H1 (cell line): ENCODE measurements around the gene PPP1R9A. TPM values are rescaled to one million over a fixed set of nuclear protein-coding genes. Genes with fewer than 3 reads are reported as not detected.
A peak's percentile ranks its signal among the peaks of the same experiment; 100 is the strongest.

Source experiments
- CTCF ChIA-PET: fragments of 300-600 bp; sonication (Branson Sonifier 250); formaldehyde crosslinking; loops from one replicate; lab custom pipeline; 2021; ENCODE audit not compliant: partially characterized antibody; lab: Charles Lee
- POLR2A ChIA-PET: fragments of 300-600 bp; sonication (Branson Sonifier 250); formaldehyde crosslinking; loops from one replicate; lab custom pipeline; 2021; ENCODE audit warnings: inconsistent platforms; ENCODE audit not compliant: partially characterized antibody; lab: Charles Lee
- DNase-seq, 2 experiments: peaks; one replicate each; pipeline versions ENCODE4 v3.0.0 to v3.0.0-alpha.2; 2010 to 2022; ENCODE audit warnings: low spot score in 2 of 2, low read depth in 1 of 2, mixed read lengths in 1 of 2
- FAIRE-seq: peaks from 2 replicates; lab custom pipeline; 2011; peaks lifted over from hg19 to GRCh38; lab: Jason Lieb, UNC
- H2AFZ ChIP-seq: 2 replicates; pipeline ENCODE4 v1.8.1; 2012; ENCODE audit warnings: low read length, inconsistent platforms
- H2AK5ac ChIP-seq: 2 replicates; pipeline ENCODE4 v1.6.1; 2013; ENCODE audit warnings: low read depth, low read length
- H2BK120ac ChIP-seq: replicated peaks from 2 replicates; pipeline ENCODE3; 2013; ENCODE audit warnings: low read depth, low read length, inconsistent platforms
- H2BK12ac ChIP-seq: 2 replicates; pipeline ENCODE4 v1.6.1; 2013; ENCODE audit warnings: low read depth, low read length
- H2BK15ac ChIP-seq: 2 replicates; pipeline ENCODE4 v1.6.1; 2013; ENCODE audit warnings: low read length
- H2BK20ac ChIP-seq: 2 replicates; pipeline ENCODE4 v1.6.1; 2013; ENCODE audit warnings: low read length
- H2BK5ac ChIP-seq: 2 replicates; pipeline ENCODE4 v1.6.1; 2013; ENCODE audit warnings: low read depth, low read length
- H3K14ac ChIP-seq: 2 replicates; pipeline ENCODE4 v1.6.1; 2013; ENCODE audit warnings: inconsistent platforms; ENCODE audit not compliant: insufficient read length
- H3K18ac ChIP-seq: 2 replicates; pipeline ENCODE4 v1.6.1; 2013; ENCODE audit warnings: low read length; ENCODE audit errors: extremely low read depth
- H3K23ac ChIP-seq: 2 replicates; pipeline ENCODE4 v1.6.1; 2013; ENCODE audit warnings: inconsistent platforms; ENCODE audit not compliant: insufficient read length
- H3K23me2 ChIP-seq: 2 replicates; pipeline ENCODE4 v1.6.1; 2013; ENCODE audit warnings: low read depth, low read length
- H3K27ac ChIP-seq: 2 replicates; pipeline ENCODE4 v1.6.1; 2011; ENCODE audit warnings: low read depth, low read length, inconsistent platforms
- H3K27me3 ChIP-seq, 4 experiments: replicated peaks in 1 of 4; 1 replicate in 1 of 4; 2 replicates in 3 of 4; pipeline versions ENCODE4 v1.6.1 to v1.8.1; 2011 to 2013; ENCODE audit warnings: low read length in 3 of 4, mild to moderate bottlenecking in 3 of 4, inconsistent platforms in 2 of 4, mixed read lengths in 2 of 4, moderate library complexity in 1 of 4; ENCODE audit not compliant: control insufficient read depth in 3 of 4, insufficient read depth in 3 of 4; ENCODE audit errors: extremely low read depth in 1 of 4
- H3K36me3 ChIP-seq, 4 experiments: 2 replicates each; pipeline versions ENCODE4 v1.6.1 to v1.8.1; 2011 to 2013; ENCODE audit warnings: mild to moderate bottlenecking in 4 of 4, low read length in 3 of 4, moderate library complexity in 2 of 4, control low read depth in 1 of 4, inconsistent platforms in 1 of 4; ENCODE audit not compliant: insufficient read depth in 4 of 4, control insufficient read depth in 2 of 4
- H3K4ac ChIP-seq: replicated peaks from 2 replicates; pipeline ENCODE3; 2013; ENCODE audit warnings: low read length, low read depth, mixed read lengths, inconsistent platforms; ENCODE audit not compliant: insufficient read length
- H3K4me1 ChIP-seq, 4 experiments: replicated peaks in 1 of 4; 1 replicate in 1 of 4; 2 replicates in 3 of 4; pipeline versions ENCODE4 v1.6.1 to v1.8.1; 2011 to 2013; ENCODE audit warnings: low read length in 3 of 4, inconsistent platforms in 2 of 4, mixed read lengths in 1 of 4; ENCODE audit not compliant: insufficient read depth in 4 of 4, control insufficient read depth in 3 of 4
- H3K4me2 ChIP-seq, 2 experiments: 2 replicates each; pipeline versions ENCODE4 v1.6.1 to v1.8.1; 2011 to 2013; ENCODE audit warnings: low read depth in 2 of 2, low read length in 2 of 2, control low read depth in 1 of 2, inconsistent platforms in 1 of 2, mild to moderate bottlenecking in 1 of 2; ENCODE audit not compliant: insufficient read depth in 1 of 2
- H3K4me3 ChIP-seq, 4 experiments: fragments of 200-600, 300-600 bp in 1 of 4; sonication (generic), shearing (Covaris generic), sonication (Bioruptor Twin) in 1 of 4; 2 replicates each; pipeline versions ENCODE4 v1.5.1 to v1.8.1; 2011 to 2016; ENCODE audit warnings: low read length in 4 of 4, low read depth in 3 of 4, control low read depth in 2 of 4, inconsistent platforms in 2 of 4, mild to moderate bottlenecking in 2 of 4, mixed read lengths in 1 of 4, moderate library complexity in 1 of 4; ENCODE audit not compliant: insufficient read depth in 2 of 4; ENCODE audit errors: extremely low read depth in 1 of 4
- H3K56ac ChIP-seq: replicated peaks from 2 replicates; pipeline ENCODE3; 2013; ENCODE audit warnings: low read depth, mild to moderate bottlenecking, mixed read lengths, low read length, inconsistent platforms; ENCODE audit not compliant: insufficient read length
- H3K79me1 ChIP-seq: 2 replicates; pipeline ENCODE4 v1.6.1; 2013; ENCODE audit warnings: low read depth, low read length, control low read depth
- H3K79me2 ChIP-seq, 2 experiments: 2 replicates each; pipeline versions ENCODE4 v1.6.1 to v1.8.1; 2012 to 2013; ENCODE audit warnings: low read length in 2 of 2, mild to moderate bottlenecking in 2 of 2, inconsistent platforms in 1 of 2; ENCODE audit not compliant: insufficient read depth in 2 of 2, control insufficient read depth in 1 of 2
- H3K9ac ChIP-seq, 4 experiments: replicated peaks in 1 of 4; 1 replicate in 1 of 4; 2 replicates in 3 of 4; pipeline versions ENCODE4 v1.6.1 to v1.8.1; 2011 to 2013; ENCODE audit warnings: low read depth in 3 of 4, low read length in 3 of 4, control low read depth in 2 of 4, mild to moderate bottlenecking in 2 of 4, moderate library complexity in 2 of 4, inconsistent platforms in 1 of 4; ENCODE audit errors: extremely low read depth in 1 of 4
- H3K9me3 ChIP-seq, 2 experiments: 2 replicates each; pipeline versions ENCODE4 v1.6.1 to v1.8.1; 2012 to 2013; ENCODE audit warnings: mild to moderate bottlenecking in 2 of 2, moderate library complexity in 2 of 2, control low read depth in 1 of 2, inconsistent platforms in 1 of 2, low read depth in 1 of 2, low read length in 1 of 2, mixed read lengths in 1 of 2; ENCODE audit not compliant: insufficient read depth in 2 of 2
- H4K20me1 ChIP-seq, 2 experiments: replicated peaks in 1 of 2; 2 replicates each; pipeline versions ENCODE3 to v1.8.1; 2011 to 2013; ENCODE audit warnings: inconsistent platforms in 2 of 2, low read length in 2 of 2, mild to moderate bottlenecking in 1 of 2; ENCODE audit not compliant: insufficient read depth in 2 of 2, control insufficient read depth in 1 of 2
- H4K5ac ChIP-seq: 2 replicates; pipeline ENCODE4 v1.6.1; 2013; ENCODE audit warnings: low read length, low read depth, mixed read lengths, inconsistent platforms; ENCODE audit not compliant: insufficient read length
- H4K8ac ChIP-seq: 2 replicates; pipeline ENCODE4 v1.8.0; 2013; ENCODE audit warnings: mild to moderate bottlenecking, moderate library complexity, low read length, inconsistent platforms; ENCODE audit not compliant: insufficient read depth; ENCODE audit errors: extremely low read depth
- H4K91ac ChIP-seq: replicated peaks from 2 replicates; pipeline ENCODE3; 2013; ENCODE audit warnings: low read length, mixed read lengths, inconsistent platforms; ENCODE audit not compliant: insufficient read length
- ASH2L ChIP-seq: fragments of 200-600, 300-600 bp; sonication (generic); IDR thresholded peaks from one replicate; pipeline ENCODE4 v1.7.1; 2017; ENCODE audit warnings: low read length
- CBX5 ChIP-seq: fragments of 300-800, 300-1000 bp; sonication (generic); IDR thresholded peaks from 2 replicates; pipeline ENCODE4 v1.7.1; 2016; ENCODE audit warnings: antibody characterized with exemption, low read length, low read depth
- CBX8 ChIP-seq: fragments of 300-800, 300-1000 bp; sonication (generic); IDR thresholded peaks from 2 replicates; pipeline ENCODE4 v1.7.1; 2016; ENCODE audit warnings: low read depth, low read length, borderline replicate concordance
- CHD1 ChIP-seq: IDR thresholded peaks from 2 replicates; pipeline ENCODE4 v1.6.1; 2012; ENCODE audit warnings: low read depth, low read length, improper control_type of control experiment
- CHD2 ChIP-seq: IDR thresholded peaks from 2 replicates; pipeline ENCODE4 v1.6.1; 2012; ENCODE audit warnings: low read length, improper control_type of control experiment
- CREB1 ChIP-seq: IDR thresholded peaks from 2 replicates; pipeline ENCODE4 v1.6.1; 2012; ENCODE audit warnings: inconsistent platforms
- FOSL1 ChIP-seq: IDR thresholded peaks from 2 replicates; pipeline ENCODE4 v1.6.1; 2011; ENCODE audit warnings: mild to moderate bottlenecking, low read depth, low read length, moderate library complexity; ENCODE audit not compliant: insufficient read depth
- HDAC2 ChIP-seq, 2 experiments: fragments of 300-600 bp in 1 of 2; sonication (generic) in 1 of 2; IDR thresholded peaks; 2 replicates each; pipeline ENCODE4 v1.6.1; 2011 to 2012; ENCODE audit warnings: low read depth in 2 of 2, low read length in 2 of 2, mild to moderate bottlenecking in 2 of 2, moderate library complexity in 2 of 2, borderline replicate concordance in 1 of 2, inconsistent platforms in 1 of 2
- HDAC6 ChIP-seq: IDR thresholded peaks from one replicate; pipeline ENCODE4 v1.7.1; 2012; ENCODE audit warnings: low read depth, mild to moderate bottlenecking, inconsistent platforms, low read length, moderate library complexity
- JUN ChIP-seq: IDR thresholded peaks from 2 replicates; pipeline ENCODE4 v1.6.1; 2011; ENCODE audit warnings: low read depth, mild to moderate bottlenecking, improper control_type of control experiment, low read length
- RFX5 ChIP-seq: IDR thresholded peaks from 2 replicates; pipeline ENCODE4 v1.6.1; 2011; ENCODE audit warnings: low read depth, low read length, improper control_type of control experiment, borderline replicate concordance
- SAP30 ChIP-seq: fragments of 300-600 bp; sonication (generic); IDR thresholded peaks from 2 replicates; pipeline ENCODE4 v1.7.1; 2012; ENCODE audit warnings: low read length, moderate library complexity, mild to moderate bottlenecking, inconsistent platforms; ENCODE audit not compliant: insufficient read depth, insufficient replicate concordance
- SIRT6 ChIP-seq: IDR thresholded peaks from one replicate; pipeline ENCODE4 v1.7.1; 2012; ENCODE audit warnings: low read length, inconsistent platforms
- SP2 ChIP-seq: IDR thresholded peaks from 2 replicates; pipeline ENCODE4 v1.6.1; 2012; ENCODE audit warnings: mild to moderate bottlenecking, low read length, inconsistent platforms
- SUZ12 ChIP-seq: fragments of 200-600 bp; sonication (generic); IDR thresholded peaks from 2 replicates; pipeline ENCODE4 v1.6.1; 2012; ENCODE audit warnings: mild to moderate bottlenecking, inconsistent platforms, low read length, moderate library complexity, mixed read lengths
- TBP ChIP-seq: IDR thresholded peaks from 2 replicates; pipeline ENCODE4 v1.6.1; 2011; ENCODE audit warnings: low read depth, low read length, improper control_type of control experiment
- WGBS, 2 experiments: shearing (Covaris generic) in 1 of 2; methylation state at CpG; one replicate each; pipeline versions ENCODE4 v1.1.6 to v1.1.7; 2013 to 2015; ENCODE audit warnings: low lambda C conversion rate in 2 of 2, mixed read lengths in 2 of 2, inconsistent platforms in 1 of 2, low coverage in 1 of 2, missing lambda C conversion rate in 1 of 2; ENCODE audit not compliant: insufficient replicate concordance in 2 of 2, insufficient coverage in 1 of 2, insufficient read length in 1 of 2; ENCODE audit errors: extremely low coverage in 1 of 2, missing lambda C conversion rate in 1 of 2; 5-methylcytosine and 5-hydroxymethylcytosine counted together
- polyA plus RNA-seq, 7 experiments: library from polyadenylated mRNA; depleted of rRNA in 3 of 7; stranded (reverse) in 5 of 7; unstranded in 2 of 7; fragments of >200 nt in 5 of 7; fragments of 200-250 nt in 2 of 7; gene quantifications; 1 replicate in 5 of 7; 2 replicates in 1 of 7; 4 replicates in 1 of 7; pipeline versions ENCODE4 v1.2.1 to v1.2.3, GENCODE V29; 2011 to 2013; ENCODE audit warnings: missing spikeins in 2 of 7, mixed read lengths in 2 of 7
- total RNA-seq: library from RNA; stranded (reverse); fragmentation: NEBNext Ultra II Directional; extraction: Animal tissue kit (Norgen Biotek cat#: 25700); gene quantifications from 2 replicates; pipeline ENCODE4 v1.2.1, GENCODE V29; 2021

PPP1R9A gene
- total and polyA plus RNA-seq, 2 of the 8 experiments (the other 6 are each of a cell fraction or from before 2014, with no cell fraction given): 3.0 to 20.3 TPM

DNA sequence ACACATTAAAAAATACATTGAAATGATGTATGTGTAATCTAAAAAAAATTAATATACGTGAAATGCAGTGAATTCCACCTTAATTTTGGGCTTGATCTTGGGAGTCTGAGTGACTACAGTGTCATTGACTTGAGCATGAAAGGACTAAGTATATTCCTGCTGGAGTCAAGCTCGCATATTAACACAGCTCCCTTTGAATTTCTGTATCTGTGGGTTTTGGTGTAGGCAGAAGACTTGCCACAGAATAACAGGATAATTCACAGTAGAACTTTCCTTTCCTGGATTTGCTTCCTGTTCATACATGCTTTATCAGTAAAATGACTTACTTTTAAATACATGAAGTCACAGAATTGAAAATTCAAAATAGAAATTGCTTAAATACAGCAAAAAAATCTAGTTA lies 55.3 kb downstream of the PPP1R9A start:
- peaks cover 0 to 4% of the 10 kb centered on the region in 2 experiments; a peak in 1 of 4 replicates for H3K9me3 ChIP-seq
- H3K14ac ChIP-seq: no peak overlapping the region
- no peak overlapping the region for H2AFZ ChIP-seq
- no peak overlapping the region for H2BK120ac ChIP-seq
- H3K23ac ChIP-seq: no peak overlapping the region
- no peak overlapping the region for H2BK20ac ChIP-seq
- TF ChIP-seq CBX8: no peak
- no peak for TF ChIP-seq CHD1
- TF ChIP-seq SP2: no peak
- TF ChIP-seq FOSL1: no peak
- no peak for TF ChIP-seq CBX5
- no peak for TF ChIP-seq TBP
- no peak for TF ChIP-seq HDAC2 (IDR thresholded peaks at IDR 0.05; ENCODE audit: borderline replicate concordance in 1 of 2, low read depth in 2 of 2, low read length in 2 of 2)
- TF ChIP-seq ASH2L: no peak
- no peak for TF ChIP-seq RFX5
- TF ChIP-seq JUN: no peak
- TF ChIP-seq CHD2: no peak
- no peak for TF ChIP-seq SIRT6
- TF ChIP-seq SAP30: no peak
- TF ChIP-seq HDAC6: no peak
- TF ChIP-seq SUZ12: no peak
- TF ChIP-seq CREB1: no peak
- TF ChIP-seq, all 59 proteins: peak for 0
- H2BK15ac ChIP-seq: no peak overlapping the region
- H4K5ac ChIP-seq: no peak overlapping the region
- no peak overlapping the region for H2BK5ac ChIP-seq
- no peaks in the 10 kb centered on the region for H3K27me3 ChIP-seq
- no peak overlapping the region for H3K4me3 ChIP-seq
- 0 out of 4 replicates have a peak overlapping the region, but pooled peaks of 1 of the 2 experiments have one; percentile 28 for H3K4me2 ChIP-seq
- no peak overlapping the region for H4K91ac ChIP-seq
- H3K4ac ChIP-seq: no peak overlapping the region
- no peak overlapping the region for H2AK5ac ChIP-seq
- ChIA-PET POLR2A (interaction anchor here (0.6 to 0.7 kb wide), 2 partner anchors 161 to 832 kb away, joined by 3 to 4 read pairs; no protein-coding TSS in a partner anchor), CTCF (no interaction called here)
- H3K36me3 ChIP-seq: no peaks in the 10 kb centered on the region
- no peak overlapping the region for H3K27ac ChIP-seq
- no peak for DNase-seq
- H3K18ac ChIP-seq: no peak overlapping the region
- FAIRE-seq: no peak
- H3K56ac ChIP-seq: no peak overlapping the region
- WGBS, 2 experiments: 69% methylated on average over 2 of the region's 2 CpGs; no CpG with 5 or more reads in 1 of the 2 experiments
- H3K79me2 ChIP-seq: peaks cover 0 to 20% of the 10 kb centered on the region in 2 experiments; a peak in 2 of 4 replicates
- no peak overlapping the region for H4K8ac ChIP-seq
- H3K4me1 ChIP-seq: no peaks in the 10 kb centered on the region
- H3K23me2 ChIP-seq: no peaks in the 10 kb centered on the region
- H3K9ac ChIP-seq: no peak overlapping the region
- H3K79me1 ChIP-seq: no peaks in the 10 kb centered on the region
- no peak overlapping the region for H2BK12ac ChIP-seq
- H4K20me1 ChIP-seq: no peaks in the 10 kb centered on the region
